WI38 (cell line): Measurements from ENCODE around the gene FOXP4.

ENCODE experiments used
- H3K4me3 ChIP-seq: 2 replicates; pipeline ENCODE4 v1.5.1; 2011; ENCODE audit warnings: low read depth, mild to moderate bottlenecking, control low read depth, low read length
- CTCF ChIP-seq: IDR thresholded peaks from 2 replicates; pipeline ENCODE4 v1.5.1; 2012; ENCODE audit warnings: low read depth, mild to moderate bottlenecking, control low read depth, low read length

The FOXP4 gene

GRCh38 chr6:41594326-41594725, 48.1 kb downstream of the FOXP4 start:
- no peak overlapping the region for H3K4me3 ChIP-seq
- TF ChIP-seq CTCF = no peak

- TF ChIP-seq CTCF = no peak
- no peak overlapping the region for H3K4me3 ChIP-seq
Measured at GRCh38 chr6:41594766-41595165, 48.6 kb downstream of the FOXP4 start.

- TF ChIP-seq CTCF = no peak
- no peak overlapping the region for H3K4me3 ChIP-seq
Measured at GRCh38 chr6:41595166-41595565, 49.0 kb downstream of the FOXP4 start.

- no peak for TF ChIP-seq CTCF
- H3K4me3 ChIP-seq = no peak overlapping the region
Measured at GRCh38 chr6:41596096-41596685, 50.0 kb downstream of the FOXP4 start.

GRCh38 chr6:41596807-41597206, 50.6 kb downstream of the FOXP4 start:
- H3K4me3 ChIP-seq = no peak overlapping the region
- no peak for TF ChIP-seq CTCF

- H3K4me3 ChIP-seq = no peak overlapping the region
- TF ChIP-seq CTCF = no peak
Measured at GRCh38 chr6:41597246-41598000, 51.2 kb downstream of the FOXP4 start.

GRCh38 chr6:41598670-41599014, 52.5 kb downstream of the FOXP4 start:
- no peak overlapping the region for H3K4me3 ChIP-seq
- no peak for TF ChIP-seq CTCF
